Neural cell (in vitro differentiated cells): ENCODE data around the gene GMDS. TPM values are rescaled to one million over a fixed set of nuclear protein-coding genes. Genes with fewer than 3 reads are reported as not detected.

Source experiments
- H2AFZ ChIP-seq: fragments of 200-600, 300-800 bp; sonication (generic), shearing (Covaris generic); 2 replicates; pipeline ENCODE4 v1.6.0; 2014; ENCODE audit warnings: low read depth, mild to moderate bottlenecking, antibody characterized with exemption, low read length, moderate library complexity
- H3F3A ChIP-seq: fragments of 200-600 bp; shearing (Covaris generic); 2 replicates; pipeline ENCODE4 v1.6.1; 2016; ENCODE audit warnings: mild to moderate bottlenecking, moderate library complexity, mixed read lengths, antibody characterized with exemption, low read length; ENCODE audit not compliant: insufficient read depth, poor library complexity, severe bottlenecking
- H3K27ac ChIP-seq: fragments of 200-600, 300-800 bp; sonication (generic), shearing (Covaris generic); 2 replicates; pipeline ENCODE4 v1.5.1; 2014; ENCODE audit warnings: mild to moderate bottlenecking, low read length, moderate library complexity
- H3K27me3 ChIP-seq: fragments of 300-800, 200-600 bp; sonication (generic), shearing (Covaris generic); 2 replicates; pipeline ENCODE4 v1.6.0; 2014; ENCODE audit warnings: mild to moderate bottlenecking, low read depth, low read length, moderate library complexity; ENCODE audit not compliant: insufficient read depth
- H3K36me3 ChIP-seq: fragments of 300-800, 200-600 bp; sonication (generic), shearing (Covaris generic); 2 replicates; pipeline ENCODE4 v1.5.1; 2014; ENCODE audit warnings: mild to moderate bottlenecking, antibody characterized with exemption, low read length, moderate library complexity; ENCODE audit not compliant: insufficient read depth
- H3K4me2 ChIP-seq: fragments of 300-800, 200-600 bp; sonication (generic), shearing (Covaris generic); 2 replicates; pipeline ENCODE4 v1.6.0; 2014; ENCODE audit warnings: mild to moderate bottlenecking, low read length
- H3K4me3 ChIP-seq: fragments of 300-800, 200-600 bp; sonication (generic), shearing (Covaris generic); 2 replicates; pipeline ENCODE4 v1.5.1; 2014; ENCODE audit warnings: mild to moderate bottlenecking, low read length, moderate library complexity
- H3K79me2 ChIP-seq: fragments of 200-600 bp; shearing (Covaris generic); replicated peaks from 2 replicates; pipeline ENCODE4 v1.6.0; 2014; ENCODE audit warnings: mild to moderate bottlenecking, low read length, moderate library complexity; ENCODE audit not compliant: insufficient read depth
- H3K9ac ChIP-seq: fragments of 300-800, 200-600 bp; sonication (generic), shearing (Covaris generic); 2 replicates; pipeline ENCODE4 v1.6.1; 2016; ENCODE audit warnings: mild to moderate bottlenecking, low read length, mixed read lengths
- H3K9me2 ChIP-seq: fragments of 200-600 bp; shearing (Covaris generic); 2 replicates; pipeline ENCODE4 v1.6.1; 2016; ENCODE audit warnings: mild to moderate bottlenecking, low read length, mixed read lengths; ENCODE audit not compliant: insufficient read depth
- H3K9me3 ChIP-seq: fragments of 200-600, 300-800 bp; sonication (generic), shearing (Covaris generic); 2 replicates; pipeline ENCODE4 v1.6.1; 2016; ENCODE audit warnings: mild to moderate bottlenecking, mixed run types, low read length, moderate library complexity, mixed read lengths
- H4K20me1 ChIP-seq: fragments of 200-600 bp; shearing (Covaris generic); 2 replicates; pipeline ENCODE4 v1.6.1; 2016; ENCODE audit warnings: mild to moderate bottlenecking, mixed run types; ENCODE audit not compliant: insufficient read depth
- CTCF ChIP-seq: fragments of 450-650 bp; IDR thresholded peaks from 2 replicates; pipeline ENCODE4 v1.5.1; 2014; ENCODE audit warnings: antibody characterized with exemption, mild to moderate bottlenecking, moderate library complexity; ENCODE audit not compliant: poor library complexity, severe bottlenecking
- EP300 ChIP-seq: fragments of 450-650 bp; conservative IDR thresholded peaks from 2 replicates; pipeline ENCODE4 v1.6.1; 2014; ENCODE audit warnings: antibody characterized with exemption, mild to moderate bottlenecking, moderate library complexity; ENCODE audit not compliant: poor library complexity, severe bottlenecking
- EZH2 ChIP-seq: fragments of 200-600, 300-800 bp; shearing (Covaris generic), sonication (generic); IDR thresholded peaks from 2 replicates; pipeline ENCODE4 v1.6.1; 2014; ENCODE audit warnings: antibody characterized with exemption, low read length, borderline replicate concordance, mild to moderate bottlenecking; ENCODE audit not compliant: insufficient read depth, poor library complexity, severe bottlenecking
- MXI1 ChIP-seq: fragments of 450-650 bp; conservative IDR thresholded peaks from 2 replicates; pipeline ENCODE4 v1.6.1; 2014; ENCODE audit warnings: antibody characterized with exemption, mild to moderate bottlenecking; ENCODE audit not compliant: poor library complexity, severe bottlenecking
- POLR2AphosphoS5 ChIP-seq: IDR thresholded peaks from 2 replicates; pipeline ENCODE4 v1.6.1; 2012
- RAD21 ChIP-seq: fragments of 450-650 bp; conservative IDR thresholded peaks from 2 replicates; pipeline ENCODE4 v1.6.1; 2014; ENCODE audit warnings: antibody characterized with exemption, mild to moderate bottlenecking, moderate library complexity
- REST ChIP-seq: IDR thresholded peaks from 2 replicates; pipeline ENCODE4 v1.6.1; 2012; ENCODE audit warnings: borderline replicate concordance
- SMC3 ChIP-seq: fragments of 450-650 bp; conservative IDR thresholded peaks from 2 replicates; pipeline ENCODE4 v1.6.1; 2014; ENCODE audit warnings: antibody characterized with exemption, mild to moderate bottlenecking, moderate library complexity; ENCODE audit not compliant: poor library complexity
- TAF1 ChIP-seq: IDR thresholded peaks from 2 replicates; pipeline ENCODE4 v1.6.1; 2012; ENCODE audit warnings: low read depth
- polyA plus RNA-seq: library from polyadenylated mRNA; depleted of rRNA; stranded (reverse); fragments of >200 nt; gene quantifications from 2 replicates; pipeline ENCODE4 v1.2.3, GENCODE V29; 2014

The GMDS gene
- polyA plus RNA-seq, 1 donor from 2014 or later: 11.4 TPM

- H3K4me2 ChIP-seq: no peak overlapping the region
- H3K79me2 ChIP-seq: no peaks in the 10 kb centered on the region
- no peak overlapping the region for H3K27ac ChIP-seq
- no peaks in the 10 kb centered on the region for H3K9me3 ChIP-seq
- no peak for TF ChIP-seq SMC3
- TF ChIP-seq POLR2AphosphoS5: no peak
- no peak for TF ChIP-seq RAD21
- no peak for TF ChIP-seq TAF1
- no peak for TF ChIP-seq MXI1
- no peak for TF ChIP-seq EP300
- no peaks in the 10 kb centered on the region for H3K27me3 ChIP-seq
- no peaks in the 10 kb centered on the region for H3F3A ChIP-seq
- H3K36me3 ChIP-seq: no peaks in the 10 kb centered on the region
- H3K9ac ChIP-seq: no peak overlapping the region
- H4K20me1 ChIP-seq: no peaks in the 10 kb centered on the region
- H3K4me3 ChIP-seq: no peak overlapping the region
- H2AFZ ChIP-seq: no peak overlapping the region
- no peaks in the 10 kb centered on the region for H3K9me2 ChIP-seq
These were observed 19.5 kb upstream of the GMDS start for GRCh38 chr6:2264932-2265331.

- Histone ChIP-seq H3K9me2 (no peaks in the 10 kb centered on the region), H2AFZ (no peak overlapping the region), H4K20me1 (no peaks in the 10 kb centered on the region), H3K79me2 (no peaks in the 10 kb centered on the region), H3K9me3 (no peaks in the 10 kb centered on the region), H3K9ac (no peak overlapping the region), H3F3A (no peaks in the 10 kb centered on the region), H3K36me3 (no peaks in the 10 kb centered on the region), H3K27me3 (no peaks in the 10 kb centered on the region), H3K27ac (no peak overlapping the region), H3K4me3 (no peak overlapping the region), H3K4me2 (no peak overlapping the region)
- TF ChIP-seq SMC3: no peak
- TF ChIP-seq RAD21: no peak
- TF ChIP-seq MXI1: no peak
- TF ChIP-seq POLR2AphosphoS5: no peak
- TF ChIP-seq EZH2: no peak
- no peak for TF ChIP-seq EP300
- TF ChIP-seq CTCF: no peak
- no peak for TF ChIP-seq REST
These were observed 18.5 kb upstream of the GMDS start for GRCh38 chr6:2263896-2264295.

- no peaks in the 10 kb centered on the region for H4K20me1 ChIP-seq
- no peak for TF ChIP-seq REST
- no peak for TF ChIP-seq SMC3
- no peak for TF ChIP-seq TAF1
- TF ChIP-seq POLR2AphosphoS5: no peak
- TF ChIP-seq MXI1: no peak
- TF ChIP-seq EP300: no peak
- TF ChIP-seq EZH2: no peak
- no peak for TF ChIP-seq RAD21
- TF ChIP-seq CTCF: no peak
- H3K4me2 ChIP-seq: no peak overlapping the region
- H3K9me3 ChIP-seq: no peaks in the 10 kb centered on the region
- H3K27me3 ChIP-seq: no peaks in the 10 kb centered on the region
- H3K27ac ChIP-seq: no peak overlapping the region
- H3K9ac ChIP-seq: no peak overlapping the region
- H3K9me2 ChIP-seq: no peaks in the 10 kb centered on the region
- no peak overlapping the region for H3K4me3 ChIP-seq
- no peaks in the 10 kb centered on the region for H3F3A ChIP-seq
- no peaks in the 10 kb centered on the region for H3K36me3 ChIP-seq
- H3K79me2 ChIP-seq: no peaks in the 10 kb centered on the region
- H2AFZ ChIP-seq: no peak overlapping the region
These were observed 14.2 kb upstream of the GMDS start for GRCh38 chr6:2259574-2259973.
